ENCODE data around the gene RNF150. TPM values are rescaled to one million over a fixed set of nuclear protein-coding genes. Genes with fewer than 3 reads are reported as not detected.

Gene RNF150
- total RNA-seq, 1 experiment from 2014 or later: 4.4 TPM

DNA sequence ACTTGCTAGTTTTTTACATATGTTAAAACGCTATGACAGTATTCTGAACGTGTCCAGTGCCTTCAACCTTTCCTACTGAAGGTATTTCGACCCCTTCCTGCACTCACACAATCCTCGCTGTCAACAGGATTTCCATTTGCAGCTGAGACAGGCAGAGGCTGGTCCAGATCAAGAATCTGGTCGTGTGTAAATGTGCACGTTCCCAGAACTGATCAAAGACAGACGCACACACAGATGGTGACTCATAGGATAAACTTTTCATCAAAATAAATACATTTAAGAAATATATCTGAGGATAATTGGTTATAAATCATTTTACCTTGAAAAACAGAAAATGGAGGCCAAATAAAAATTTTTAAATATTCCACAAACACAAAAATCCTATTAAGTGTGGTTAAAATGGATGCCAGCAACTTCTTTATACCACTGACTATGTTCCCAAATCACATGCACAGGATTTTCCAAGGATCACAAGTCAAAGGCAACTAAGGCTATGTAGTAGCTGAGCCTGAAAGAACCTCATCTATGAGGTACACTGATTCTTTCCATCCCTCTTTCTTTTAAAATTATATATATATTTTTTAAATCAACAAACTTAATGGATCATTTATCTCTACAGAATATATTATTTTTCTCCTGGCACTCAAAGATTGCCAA is 85.9 kb downstream of the RNF150 start:
- Histone ChIP-seq H4K8ac (replicated peaks; ENCODE audit: insufficient read length, low read depth, low read length) (no peak overlapping the region), H3K9ac (ENCODE audit: extremely low read depth, insufficient read length, low read length) (no peak overlapping the region), H3K23ac (ENCODE audit: insufficient read length, low read depth, low read length) (no peak overlapping the region), H2BK5ac (ENCODE audit: insufficient read length, low read length) (no peak overlapping the region), H2AK5ac (ENCODE audit: insufficient read length, low read length) (no peak overlapping the region), H3K9me3 (ENCODE audit: control insufficient read depth, low read depth, low read length) (peaks cover 17% of the 10 kb centered on the region), H3K23me2 (ENCODE audit: insufficient read length, low read depth, low read length, poor library complexity, severe bottlenecking) (no peaks in the 10 kb centered on the region), H4K20me1 (ENCODE audit: control insufficient read depth, insufficient read depth, insufficient read length) (no peaks in the 10 kb centered on the region), H2BK12ac (ENCODE audit: insufficient read length, low read depth, low read length) (no peak overlapping the region), H4K5ac (ENCODE audit: insufficient read length, low read depth, low read length) (no peak overlapping the region), H3K27me3 (ENCODE audit: insufficient read depth, low read length) (no peaks in the 10 kb centered on the region), H3K79me2 (ENCODE audit: insufficient read depth, low read length) (no peaks in the 10 kb centered on the region), H3K4me1 (ENCODE audit: insufficient read depth, low read length) (no peaks in the 10 kb centered on the region), H2AFZ (ENCODE audit: low read length) (no peak overlapping the region), H2BK20ac (ENCODE audit: low read depth, low read length, poor library complexity, severe bottlenecking) (no peak overlapping the region), H3T11ph (ENCODE audit: low read length) (no peak overlapping the region), H3K4ac (ENCODE audit: low read depth, low read length) (no peak overlapping the region), H3K27ac (ENCODE audit: insufficient read length, low read depth, low read length) (no peak overlapping the region), H2BK120ac (ENCODE audit: low read depth, low read length, poor library complexity, severe bottlenecking) (no peak overlapping the region), H2BK15ac (ENCODE audit: low read depth, low read length) (no peak overlapping the region), H4K91ac (ENCODE audit: insufficient read length, low read depth, low read length) (no peak overlapping the region), H3K79me1 (ENCODE audit: insufficient read depth, low read depth, low read length, poor library complexity, severe bottlenecking) (no peaks in the 10 kb centered on the region), H3K56ac (ENCODE audit: insufficient read length, low read depth, low read length) (no peak overlapping the region), H3K18ac (ENCODE audit: insufficient read length, low read depth, low read length) (no peak overlapping the region), H3K14ac (ENCODE audit: insufficient read depth, low read length) (no peak overlapping the region), H3K4me2 (ENCODE audit: insufficient read depth, insufficient read length, low read length) (no peak overlapping the region)
- Mint-ChIP-seq H3K27me3 (ENCODE audit: low read depth) (no peaks in the 10 kb centered on the region), H3K9me3 (peaks cover 22 to 23% of the 10 kb centered on the region in 2 experiments), H3K4me1 (no peaks in the 10 kb centered on the region), H3K27ac (no peak overlapping the region), H3K36me3 (ENCODE audit: insufficient read depth in 1 of 3, low read depth in 3 of 3) (peaks cover 17 to 22% (median 20%) of the 10 kb centered on the region in 3 experiments), H3K4me3 (no peak overlapping the region)
- WGBS (ENCODE audit: extremely low coverage, insufficient read length, low lambda C conversion rate): no CpG with 5 or more reads among the region's 7 CpGs
- DNase-seq: no peak
- TF ChIP-seq, protein P1, sequence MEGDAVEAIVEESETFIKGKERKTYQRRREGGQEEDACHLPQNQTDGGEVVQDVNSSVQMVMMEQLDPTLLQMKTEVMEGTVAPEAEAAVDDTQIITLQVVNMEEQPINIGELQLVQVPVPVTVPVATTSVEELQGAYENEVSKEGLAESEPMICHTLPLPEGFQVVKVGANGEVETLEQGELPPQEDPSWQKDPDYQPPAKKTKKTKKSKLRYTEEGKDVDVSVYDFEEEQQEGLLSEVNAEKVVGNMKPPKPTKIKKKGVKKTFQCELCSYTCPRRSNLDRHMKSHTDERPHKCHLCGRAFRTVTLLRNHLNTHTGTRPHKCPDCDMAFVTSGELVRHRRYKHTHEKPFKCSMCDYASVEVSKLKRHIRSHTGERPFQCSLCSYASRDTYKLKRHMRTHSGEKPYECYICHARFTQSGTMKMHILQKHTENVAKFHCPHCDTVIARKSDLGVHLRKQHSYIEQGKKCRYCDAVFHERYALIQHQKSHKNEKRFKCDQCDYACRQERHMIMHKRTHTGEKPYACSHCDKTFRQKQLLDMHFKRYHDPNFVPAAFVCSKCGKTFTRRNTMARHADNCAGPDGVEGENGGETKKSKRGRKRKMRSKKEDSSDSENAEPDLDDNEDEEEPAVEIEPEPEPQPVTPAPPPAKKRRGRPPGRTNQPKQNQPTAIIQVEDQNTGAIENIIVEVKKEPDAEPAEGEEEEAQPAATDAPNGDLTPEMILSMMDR (conservative IDR thresholded peaks at IDR 0.05): no peak
